Neural cell (in vitro differentiated cells): ENCODE measurements around the gene TNS2. TPM values are rescaled to one million over a fixed set of nuclear protein-coding genes. Genes with fewer than 3 reads are reported as not detected.

Experiments used
- H2AFZ ChIP-seq: fragments of 200-600, 300-800 bp; sonication (generic), shearing (Covaris generic); 2 replicates; pipeline ENCODE4 v1.6.0; 2014; ENCODE audit warnings: low read depth, mild to moderate bottlenecking, antibody characterized with exemption, low read length, moderate library complexity
- H3F3A ChIP-seq: fragments of 200-600 bp; shearing (Covaris generic); 2 replicates; pipeline ENCODE4 v1.6.1; 2016; ENCODE audit warnings: mild to moderate bottlenecking, moderate library complexity, mixed read lengths, antibody characterized with exemption, low read length; ENCODE audit not compliant: insufficient read depth, poor library complexity, severe bottlenecking
- H3K27ac ChIP-seq: fragments of 200-600, 300-800 bp; sonication (generic), shearing (Covaris generic); 2 replicates; pipeline ENCODE4 v1.5.1; 2014; ENCODE audit warnings: mild to moderate bottlenecking, low read length, moderate library complexity
- H3K27me3 ChIP-seq: fragments of 300-800, 200-600 bp; sonication (generic), shearing (Covaris generic); 2 replicates; pipeline ENCODE4 v1.6.0; 2014; ENCODE audit warnings: mild to moderate bottlenecking, low read depth, low read length, moderate library complexity; ENCODE audit not compliant: insufficient read depth
- H3K36me3 ChIP-seq: fragments of 300-800, 200-600 bp; sonication (generic), shearing (Covaris generic); 2 replicates; pipeline ENCODE4 v1.5.1; 2014; ENCODE audit warnings: mild to moderate bottlenecking, antibody characterized with exemption, low read length, moderate library complexity; ENCODE audit not compliant: insufficient read depth
- H3K4me2 ChIP-seq: fragments of 300-800, 200-600 bp; sonication (generic), shearing (Covaris generic); 2 replicates; pipeline ENCODE4 v1.6.0; 2014; ENCODE audit warnings: mild to moderate bottlenecking, low read length
- H3K4me3 ChIP-seq: fragments of 300-800, 200-600 bp; sonication (generic), shearing (Covaris generic); 2 replicates; pipeline ENCODE4 v1.5.1; 2014; ENCODE audit warnings: mild to moderate bottlenecking, low read length, moderate library complexity
- H3K79me2 ChIP-seq: fragments of 200-600 bp; shearing (Covaris generic); replicated peaks from 2 replicates; pipeline ENCODE4 v1.6.0; 2014; ENCODE audit warnings: mild to moderate bottlenecking, low read length, moderate library complexity; ENCODE audit not compliant: insufficient read depth
- H3K9ac ChIP-seq: fragments of 300-800, 200-600 bp; sonication (generic), shearing (Covaris generic); 2 replicates; pipeline ENCODE4 v1.6.1; 2016; ENCODE audit warnings: mild to moderate bottlenecking, low read length, mixed read lengths
- H3K9me2 ChIP-seq: fragments of 200-600 bp; shearing (Covaris generic); 2 replicates; pipeline ENCODE4 v1.6.1; 2016; ENCODE audit warnings: mild to moderate bottlenecking, low read length, mixed read lengths; ENCODE audit not compliant: insufficient read depth
- H3K9me3 ChIP-seq: fragments of 200-600, 300-800 bp; sonication (generic), shearing (Covaris generic); 2 replicates; pipeline ENCODE4 v1.6.1; 2016; ENCODE audit warnings: mild to moderate bottlenecking, mixed run types, low read length, moderate library complexity, mixed read lengths
- H4K20me1 ChIP-seq: fragments of 200-600 bp; shearing (Covaris generic); 2 replicates; pipeline ENCODE4 v1.6.1; 2016; ENCODE audit warnings: mild to moderate bottlenecking, mixed run types; ENCODE audit not compliant: insufficient read depth
- EP300 ChIP-seq: fragments of 450-650 bp; conservative IDR thresholded peaks from 2 replicates; pipeline ENCODE4 v1.6.1; 2014; ENCODE audit warnings: antibody characterized with exemption, mild to moderate bottlenecking, moderate library complexity; ENCODE audit not compliant: poor library complexity, severe bottlenecking
- EZH2 ChIP-seq: fragments of 200-600, 300-800 bp; shearing (Covaris generic), sonication (generic); IDR thresholded peaks from 2 replicates; pipeline ENCODE4 v1.6.1; 2014; ENCODE audit warnings: antibody characterized with exemption, low read length, borderline replicate concordance, mild to moderate bottlenecking; ENCODE audit not compliant: insufficient read depth, poor library complexity, severe bottlenecking
- MXI1 ChIP-seq: fragments of 450-650 bp; conservative IDR thresholded peaks from 2 replicates; pipeline ENCODE4 v1.6.1; 2014; ENCODE audit warnings: antibody characterized with exemption, mild to moderate bottlenecking; ENCODE audit not compliant: poor library complexity, severe bottlenecking
- POLR2AphosphoS5 ChIP-seq: IDR thresholded peaks from 2 replicates; pipeline ENCODE4 v1.6.1; 2012
- RAD21 ChIP-seq: fragments of 450-650 bp; conservative IDR thresholded peaks from 2 replicates; pipeline ENCODE4 v1.6.1; 2014; ENCODE audit warnings: antibody characterized with exemption, mild to moderate bottlenecking, moderate library complexity
- SMC3 ChIP-seq: fragments of 450-650 bp; conservative IDR thresholded peaks from 2 replicates; pipeline ENCODE4 v1.6.1; 2014; ENCODE audit warnings: antibody characterized with exemption, mild to moderate bottlenecking, moderate library complexity; ENCODE audit not compliant: poor library complexity
- TAF1 ChIP-seq: IDR thresholded peaks from 2 replicates; pipeline ENCODE4 v1.6.1; 2012; ENCODE audit warnings: low read depth
- polyA plus RNA-seq: library from polyadenylated mRNA; depleted of rRNA; stranded (reverse); fragments of >200 nt; gene quantifications from 2 replicates; pipeline ENCODE4 v1.2.3, GENCODE V29; 2014
- TF ChIP-seq, protein P1 (sequence below): fragments of 450-650 bp; IDR thresholded peaks from 2 replicates; pipeline ENCODE4 v1.5.1; 2014; ENCODE audit warnings: antibody characterized with exemption, mild to moderate bottlenecking, moderate library complexity; ENCODE audit not compliant: poor library complexity, severe bottlenecking
- TF ChIP-seq, protein P2 (sequence below): IDR thresholded peaks from 2 replicates; pipeline ENCODE4 v1.6.1; 2012; ENCODE audit warnings: borderline replicate concordance

TNS2 gene
- polyA plus RNA-seq, 1 donor from 2014 or later = 4.2 TPM

DNA sequence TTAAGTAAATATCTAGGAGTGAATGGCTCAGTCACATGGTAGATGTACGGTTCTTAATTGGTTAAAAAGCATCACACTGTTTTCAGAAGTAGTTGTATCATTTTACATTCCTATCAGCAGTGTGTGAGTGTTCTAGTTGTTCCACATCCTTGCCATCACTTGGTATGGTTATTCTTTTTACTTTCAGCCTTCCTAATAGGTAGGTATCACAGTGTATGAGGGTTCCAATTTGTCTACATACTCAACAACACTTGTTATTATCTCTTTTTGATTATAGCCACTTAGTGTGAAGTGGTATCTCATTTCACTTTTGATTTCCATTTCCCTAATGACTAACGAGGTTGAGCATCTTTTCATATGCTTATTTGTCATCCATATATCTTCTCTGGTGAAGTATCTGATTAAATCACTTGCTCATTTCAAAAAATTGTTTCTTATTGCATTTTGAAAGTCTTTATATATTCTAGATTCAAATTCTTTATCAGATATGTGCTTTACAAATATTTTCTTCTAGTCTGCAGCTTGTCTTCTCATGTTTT, 32.8 kb downstream of the TNS2 start:
- Histone ChIP-seq H3F3A (peaks cover 4% of the 10 kb centered on the region), H3K4me2 (no peak overlapping the region), H3K9me3 (no peaks in the 10 kb centered on the region), H3K27ac (no peak overlapping the region), H3K9me2 (no peaks in the 10 kb centered on the region), H3K9ac (no peak overlapping the region), H3K4me3 (no peak overlapping the region), H2AFZ (no peak overlapping the region), H3K27me3 (no peaks in the 10 kb centered on the region), H3K36me3 (no peaks in the 10 kb centered on the region), H3K79me2 (peaks cover 11% of the 10 kb centered on the region), H4K20me1 (no peaks in the 10 kb centered on the region)
- TF ChIP-seq, protein P1, sequence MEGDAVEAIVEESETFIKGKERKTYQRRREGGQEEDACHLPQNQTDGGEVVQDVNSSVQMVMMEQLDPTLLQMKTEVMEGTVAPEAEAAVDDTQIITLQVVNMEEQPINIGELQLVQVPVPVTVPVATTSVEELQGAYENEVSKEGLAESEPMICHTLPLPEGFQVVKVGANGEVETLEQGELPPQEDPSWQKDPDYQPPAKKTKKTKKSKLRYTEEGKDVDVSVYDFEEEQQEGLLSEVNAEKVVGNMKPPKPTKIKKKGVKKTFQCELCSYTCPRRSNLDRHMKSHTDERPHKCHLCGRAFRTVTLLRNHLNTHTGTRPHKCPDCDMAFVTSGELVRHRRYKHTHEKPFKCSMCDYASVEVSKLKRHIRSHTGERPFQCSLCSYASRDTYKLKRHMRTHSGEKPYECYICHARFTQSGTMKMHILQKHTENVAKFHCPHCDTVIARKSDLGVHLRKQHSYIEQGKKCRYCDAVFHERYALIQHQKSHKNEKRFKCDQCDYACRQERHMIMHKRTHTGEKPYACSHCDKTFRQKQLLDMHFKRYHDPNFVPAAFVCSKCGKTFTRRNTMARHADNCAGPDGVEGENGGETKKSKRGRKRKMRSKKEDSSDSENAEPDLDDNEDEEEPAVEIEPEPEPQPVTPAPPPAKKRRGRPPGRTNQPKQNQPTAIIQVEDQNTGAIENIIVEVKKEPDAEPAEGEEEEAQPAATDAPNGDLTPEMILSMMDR = no peak
- TF ChIP-seq EZH2 (no peak), RAD21 (no peak), POLR2AphosphoS5 (no peak), SMC3 (no peak), EP300 (no peak), TAF1 (no peak), MXI1 (no peak)
- TF ChIP-seq, protein P2, sequence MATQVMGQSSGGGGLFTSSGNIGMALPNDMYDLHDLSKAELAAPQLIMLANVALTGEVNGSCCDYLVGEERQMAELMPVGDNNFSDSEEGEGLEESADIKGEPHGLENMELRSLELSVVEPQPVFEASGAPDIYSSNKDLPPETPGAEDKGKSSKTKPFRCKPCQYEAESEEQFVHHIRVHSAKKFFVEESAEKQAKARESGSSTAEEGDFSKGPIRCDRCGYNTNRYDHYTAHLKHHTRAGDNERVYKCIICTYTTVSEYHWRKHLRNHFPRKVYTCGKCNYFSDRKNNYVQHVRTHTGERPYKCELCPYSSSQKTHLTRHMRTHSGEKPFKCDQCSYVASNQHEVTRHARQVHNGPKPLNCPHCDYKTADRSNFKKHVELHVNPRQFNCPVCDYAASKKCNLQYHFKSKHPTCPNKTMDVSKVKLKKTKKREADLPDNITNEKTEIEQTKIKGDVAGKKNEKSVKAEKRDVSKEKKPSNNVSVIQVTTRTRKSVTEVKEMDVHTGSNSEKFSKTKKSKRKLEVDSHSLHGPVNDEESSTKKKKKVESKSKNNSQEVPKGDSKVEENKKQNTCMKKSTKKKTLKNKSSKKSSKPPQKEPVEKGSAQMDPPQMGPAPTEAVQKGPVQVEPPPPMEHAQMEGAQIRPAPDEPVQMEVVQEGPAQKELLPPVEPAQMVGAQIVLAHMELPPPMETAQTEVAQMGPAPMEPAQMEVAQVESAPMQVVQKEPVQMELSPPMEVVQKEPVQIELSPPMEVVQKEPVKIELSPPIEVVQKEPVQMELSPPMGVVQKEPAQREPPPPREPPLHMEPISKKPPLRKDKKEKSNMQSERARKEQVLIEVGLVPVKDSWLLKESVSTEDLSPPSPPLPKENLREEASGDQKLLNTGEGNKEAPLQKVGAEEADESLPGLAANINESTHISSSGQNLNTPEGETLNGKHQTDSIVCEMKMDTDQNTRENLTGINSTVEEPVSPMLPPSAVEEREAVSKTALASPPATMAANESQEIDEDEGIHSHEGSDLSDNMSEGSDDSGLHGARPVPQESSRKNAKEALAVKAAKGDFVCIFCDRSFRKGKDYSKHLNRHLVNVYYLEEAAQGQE = no peak

DNA sequence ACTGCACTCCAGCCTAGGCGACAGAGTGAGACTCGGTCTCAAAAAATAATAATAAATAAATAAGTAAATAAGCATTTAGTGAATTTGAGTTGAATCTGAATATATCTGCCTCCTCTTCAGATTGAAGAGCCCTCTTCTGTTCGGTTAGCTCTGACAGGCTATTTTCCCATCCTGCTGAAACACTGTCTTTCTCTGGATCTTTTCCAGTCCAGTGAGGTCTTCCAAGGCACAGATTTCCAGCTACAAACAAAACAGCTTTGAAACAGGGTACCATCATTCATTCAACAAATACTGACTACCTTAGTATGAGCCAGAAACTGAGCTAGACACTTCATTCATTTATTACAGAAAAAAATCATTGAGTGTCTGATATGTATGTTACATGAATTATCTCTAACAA, 36.5 kb downstream of the TNS2 start:
- Histone ChIP-seq H3K4me3 (no peak overlapping the region), H3K9ac (no peak overlapping the region), H3F3A (no peaks in the 10 kb centered on the region), H4K20me1 (no peaks in the 10 kb centered on the region), H2AFZ (no peak overlapping the region), H3K9me2 (no peaks in the 10 kb centered on the region), H3K36me3 (no peaks in the 10 kb centered on the region), H3K27ac (no peak overlapping the region), H3K27me3 (no peaks in the 10 kb centered on the region), H3K4me2 (no peak overlapping the region), H3K79me2 (no peaks in the 10 kb centered on the region), H3K9me3 (no peaks in the 10 kb centered on the region)
- no peak for TF ChIP-seq EZH2
- no peak for TF ChIP-seq SMC3
- no peak for TF ChIP-seq MXI1
- TF ChIP-seq, protein P1 = no peak
- TF ChIP-seq TAF1 = no peak
- TF ChIP-seq, protein P2 = no peak
- no peak for TF ChIP-seq POLR2AphosphoS5
- TF ChIP-seq EP300 = no peak
- TF ChIP-seq RAD21 = no peak
